ENCODE measurements around the gene RPAP2.

RPAP2 gene

GRCh38 chr1:92447976-92448375, 149.1 kb downstream of the RPAP2 start:
- DNase-seq = no peak
